Astrocyte (in vitro differentiated cells and primary cell): ENCODE data around the gene TMEM154. TPM values are rescaled to one million over a fixed set of nuclear protein-coding genes. Genes with fewer than 3 reads are reported as not detected.

Experiments used
- DNase-seq: peaks from one replicate; pipeline ENCODE4 v3.0.0-alpha.2; 2010; ENCODE audit warnings: low read depth
- FAIRE-seq: peaks from 2 replicates; lab custom pipeline; 2011; peaks lifted over from hg19 to GRCh38; lab: Jason Lieb, UNC
- H2AFZ ChIP-seq: 2 replicates; pipeline ENCODE4 v1.6.0; 2012; ENCODE audit warnings: low read depth, low read length, inconsistent platforms
- H3K27ac ChIP-seq: 2 replicates; pipeline ENCODE4 v1.5.1; 2011; ENCODE audit warnings: low read depth, low read length, inconsistent platforms
- H3K27me3 ChIP-seq: 2 replicates; pipeline ENCODE4 v1.6.0; 2011; ENCODE audit warnings: low read length, inconsistent platforms; ENCODE audit not compliant: insufficient read depth
- H3K36me3 ChIP-seq: 2 replicates; pipeline ENCODE4 v1.5.1; 2011; ENCODE audit warnings: low read length, inconsistent platforms; ENCODE audit not compliant: insufficient read depth
- H3K4me1 ChIP-seq: 2 replicates; pipeline ENCODE4 v1.5.1; 2011; ENCODE audit warnings: low read length, inconsistent platforms; ENCODE audit not compliant: insufficient read depth
- H3K4me2 ChIP-seq: 2 replicates; pipeline ENCODE4 v1.6.0; 2012; ENCODE audit warnings: low read length, inconsistent platforms
- H3K4me3 ChIP-seq: 2 replicates; pipeline ENCODE4 v1.5.1; 2011; ENCODE audit warnings: low read depth, mild to moderate bottlenecking, low read length, inconsistent platforms; ENCODE audit not compliant: insufficient read depth
- H3K79me2 ChIP-seq: 2 replicates; pipeline ENCODE4 v1.6.0; 2012; ENCODE audit warnings: mild to moderate bottlenecking, low read length, inconsistent platforms; ENCODE audit not compliant: insufficient read depth
- H3K9ac ChIP-seq: 2 replicates; pipeline ENCODE4 v1.6.0; 2012; ENCODE audit warnings: mild to moderate bottlenecking, low read length, inconsistent platforms
- H3K9me3 ChIP-seq: 2 replicates; pipeline ENCODE4 v1.5.1; 2012; ENCODE audit warnings: low read depth, mild to moderate bottlenecking, low read length, inconsistent platforms; ENCODE audit not compliant: insufficient read depth
- H4K20me1 ChIP-seq: 2 replicates; pipeline ENCODE4 v1.6.0; 2012; ENCODE audit warnings: low read length, inconsistent platforms; ENCODE audit not compliant: insufficient read depth
- H3K27ac Mint-ChIP-seq: one replicate; pipeline ENCODE4 v1.8.0; 2021; ENCODE audit warnings: mild to moderate bottlenecking, mixed read lengths; ENCODE audit not compliant: unreplicated experiment
- H3K27me3 Mint-ChIP-seq: one replicate; pipeline ENCODE4 v1.8.0; 2021; ENCODE audit warnings: low read depth, mixed read lengths; ENCODE audit not compliant: unreplicated experiment
- H3K36me3 Mint-ChIP-seq: one replicate; pipeline ENCODE4 v1.8.0; 2021; ENCODE audit warnings: low read depth, mixed read lengths; ENCODE audit not compliant: unreplicated experiment
- H3K4me1 Mint-ChIP-seq: one replicate; pipeline ENCODE4 v1.8.0; 2021; ENCODE audit warnings: low read depth, mixed read lengths; ENCODE audit not compliant: unreplicated experiment
- H3K4me3 Mint-ChIP-seq: one replicate; pipeline ENCODE4 v1.8.0; 2021; ENCODE audit warnings: mild to moderate bottlenecking, moderate library complexity, mixed read lengths; ENCODE audit not compliant: unreplicated experiment
- H3K9me3 Mint-ChIP-seq: one replicate; pipeline ENCODE4 v1.8.0; 2021; ENCODE audit warnings: mild to moderate bottlenecking, mixed read lengths; ENCODE audit not compliant: unreplicated experiment
- CTCF ChIP-seq: IDR thresholded peaks from 2 replicates; pipeline ENCODE4 v1.5.1; 2011; ENCODE audit warnings: low read depth, mild to moderate bottlenecking, inconsistent platforms, low read length, moderate library complexity; ENCODE audit not compliant: insufficient read depth
- EZH2 ChIP-seq: IDR thresholded peaks from 2 replicates; pipeline ENCODE4 v1.6.1; 2012; ENCODE audit warnings: mild to moderate bottlenecking, low read length, inconsistent platforms; ENCODE audit not compliant: insufficient read depth
- total RNA-seq: library from RNA; stranded (reverse); gene quantifications from 2 replicates; pipeline ENCODE4 v1.2.1, GENCODE V29; 2021

The TMEM154 gene
- total RNA-seq, 1 donor from 2014 or later, result 13.2 TPM

- H4K20me1 ChIP-seq, result no peaks in the 10 kb centered on the region
- Mint-ChIP-seq H3K36me3 (no peaks in the 10 kb centered on the region), H3K9me3 (no peaks in the 10 kb centered on the region), H3K27ac (no peak overlapping the region), H3K4me1 (peaks cover 4% of the 10 kb centered on the region), H3K4me3 (no peak overlapping the region), H3K27me3 (no peaks in the 10 kb centered on the region)
- no peaks in the 10 kb centered on the region for H3K9me3 ChIP-seq
- H3K27me3 ChIP-seq, result no peaks in the 10 kb centered on the region
- no peaks in the 10 kb centered on the region for H3K79me2 ChIP-seq
- no peak overlapping the region for H3K4me3 ChIP-seq
- FAIRE-seq, result no peak
- H3K27ac ChIP-seq, result no peak overlapping the region
- H3K9ac ChIP-seq, result no peak overlapping the region
- TF ChIP-seq EZH2 (no peak), CTCF (no peak)
- H3K4me1 ChIP-seq, result peaks cover 5% of the 10 kb centered on the region
- H2AFZ ChIP-seq, result no peak overlapping the region
- H3K4me2 ChIP-seq, result no peak overlapping the region
- no peaks in the 10 kb centered on the region for H3K36me3 ChIP-seq
- no peak for DNase-seq
Observed at GRCh38 chr4:152691761-152692160, 12.0 kb upstream of the TMEM154 start.

DNA sequence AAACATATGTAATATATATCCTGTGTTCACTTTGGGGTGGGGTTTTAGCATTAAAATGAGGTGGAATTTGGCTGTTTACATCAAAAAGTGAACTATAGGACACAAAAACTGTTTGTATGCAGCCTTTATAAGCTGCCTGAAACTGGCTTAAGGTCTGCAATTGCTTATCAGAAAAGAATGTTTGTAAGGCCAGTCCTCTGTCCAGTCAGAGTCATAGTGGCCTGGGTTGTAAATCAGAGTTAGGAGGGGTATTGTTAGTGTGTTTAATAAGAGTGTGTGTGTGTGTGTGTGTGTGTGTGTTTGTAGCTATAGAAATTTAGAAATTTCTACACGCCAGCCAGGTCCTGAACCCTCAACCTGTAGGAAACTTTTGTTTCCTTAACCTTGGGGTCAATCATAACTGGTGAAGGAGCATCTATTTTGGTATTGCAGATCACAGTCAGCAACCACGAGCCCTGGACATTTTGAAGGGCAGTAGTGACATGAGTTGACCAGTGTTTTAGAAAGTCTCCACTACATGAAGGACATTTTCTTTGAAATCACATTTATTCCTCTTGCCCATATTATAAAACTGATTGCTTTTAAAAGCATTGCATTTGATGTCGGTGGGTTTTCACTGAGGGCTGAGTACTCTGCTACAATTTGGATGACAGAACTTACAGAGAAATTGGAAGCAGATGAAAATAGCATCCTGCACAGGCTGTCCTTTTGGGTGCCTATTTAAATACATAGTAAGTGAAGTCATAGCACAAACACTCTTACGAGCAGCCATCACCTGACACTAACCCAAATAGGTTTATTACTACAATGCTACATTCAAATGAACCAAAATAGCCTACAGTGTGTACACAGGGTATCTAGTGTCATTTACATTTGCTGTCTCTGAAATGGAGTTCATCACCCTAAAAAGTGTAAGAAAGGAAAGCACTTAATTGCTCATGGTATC, 11.2 kb upstream of the TMEM154 start:
- no peaks in the 10 kb centered on the region for H3K79me2 ChIP-seq
- Mint-ChIP-seq H3K9me3 (no peaks in the 10 kb centered on the region), H3K4me1 (peaks cover 1% of the 10 kb centered on the region), H3K36me3 (no peaks in the 10 kb centered on the region), H3K27me3 (no peaks in the 10 kb centered on the region), H3K27ac (no peak overlapping the region), H3K4me3 (no peak overlapping the region)
- no peak overlapping the region for H2AFZ ChIP-seq
- no peaks in the 10 kb centered on the region for H3K36me3 ChIP-seq
- H3K27me3 ChIP-seq, result no peaks in the 10 kb centered on the region
- no peaks in the 10 kb centered on the region for H3K9me3 ChIP-seq
- DNase-seq (peak; percentile 34), FAIRE-seq (no peak)
- no peak overlapping the region for H3K9ac ChIP-seq
- no peaks in the 10 kb centered on the region for H4K20me1 ChIP-seq
- no peak overlapping the region for H3K4me2 ChIP-seq
- no peak for TF ChIP-seq CTCF
- TF ChIP-seq EZH2, result no peak
- no peak overlapping the region for H3K27ac ChIP-seq
- no peaks in the 10 kb centered on the region for H3K4me1 ChIP-seq
- H3K4me3 ChIP-seq, result no peak overlapping the region
